C4-2B (cell line): ENCODE measurements around the gene MED12L.

Experiments
- H3K27ac ChIP-seq: fragments of 450-650 bp; 2 replicates; pipeline ENCODE4 v1.5.1; 2017
- ZFX ChIP-seq: fragments of 450-650 bp; IDR thresholded peaks from 2 replicates; pipeline ENCODE4 v1.6.1; 2017
- TF ChIP-seq, protein P1 (sequence below): fragments of 450-650 bp; conservative IDR thresholded peaks from 2 replicates; pipeline ENCODE4 v1.5.1; 2017; ENCODE audit warnings: mild to moderate bottlenecking

Gene MED12L

DNA sequence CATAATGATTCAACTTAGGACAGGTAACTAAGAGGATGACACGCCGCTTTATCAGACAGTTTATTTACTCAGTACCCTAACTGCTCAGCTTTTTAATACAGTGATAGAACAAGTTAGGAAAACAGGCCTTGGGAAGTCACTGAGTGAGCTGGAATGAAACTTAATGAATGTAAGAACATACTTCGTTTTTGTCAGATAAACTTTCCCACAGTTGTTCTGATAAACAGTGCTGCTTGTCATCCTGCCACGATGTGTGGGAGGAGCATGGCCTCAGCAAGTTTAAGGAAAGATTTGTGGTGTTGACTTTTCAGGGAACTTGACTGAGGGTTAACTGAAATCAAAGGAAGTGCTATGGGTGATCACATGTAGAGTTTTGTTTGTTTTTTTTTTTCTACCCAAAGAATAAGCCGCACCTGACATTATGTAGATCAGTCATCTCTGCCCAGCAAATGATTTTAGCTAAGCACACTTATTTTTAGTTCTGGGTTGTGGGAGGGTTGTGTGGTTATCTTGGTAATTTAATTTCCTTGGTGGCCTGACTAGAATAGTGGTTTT, 198.5 kb downstream of the MED12L start:
- TF ChIP-seq ZFX, result no peak
- TF ChIP-seq, protein P1, sequence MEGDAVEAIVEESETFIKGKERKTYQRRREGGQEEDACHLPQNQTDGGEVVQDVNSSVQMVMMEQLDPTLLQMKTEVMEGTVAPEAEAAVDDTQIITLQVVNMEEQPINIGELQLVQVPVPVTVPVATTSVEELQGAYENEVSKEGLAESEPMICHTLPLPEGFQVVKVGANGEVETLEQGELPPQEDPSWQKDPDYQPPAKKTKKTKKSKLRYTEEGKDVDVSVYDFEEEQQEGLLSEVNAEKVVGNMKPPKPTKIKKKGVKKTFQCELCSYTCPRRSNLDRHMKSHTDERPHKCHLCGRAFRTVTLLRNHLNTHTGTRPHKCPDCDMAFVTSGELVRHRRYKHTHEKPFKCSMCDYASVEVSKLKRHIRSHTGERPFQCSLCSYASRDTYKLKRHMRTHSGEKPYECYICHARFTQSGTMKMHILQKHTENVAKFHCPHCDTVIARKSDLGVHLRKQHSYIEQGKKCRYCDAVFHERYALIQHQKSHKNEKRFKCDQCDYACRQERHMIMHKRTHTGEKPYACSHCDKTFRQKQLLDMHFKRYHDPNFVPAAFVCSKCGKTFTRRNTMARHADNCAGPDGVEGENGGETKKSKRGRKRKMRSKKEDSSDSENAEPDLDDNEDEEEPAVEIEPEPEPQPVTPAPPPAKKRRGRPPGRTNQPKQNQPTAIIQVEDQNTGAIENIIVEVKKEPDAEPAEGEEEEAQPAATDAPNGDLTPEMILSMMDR, result no peak
- no peak overlapping the region for H3K27ac ChIP-seq

DNA sequence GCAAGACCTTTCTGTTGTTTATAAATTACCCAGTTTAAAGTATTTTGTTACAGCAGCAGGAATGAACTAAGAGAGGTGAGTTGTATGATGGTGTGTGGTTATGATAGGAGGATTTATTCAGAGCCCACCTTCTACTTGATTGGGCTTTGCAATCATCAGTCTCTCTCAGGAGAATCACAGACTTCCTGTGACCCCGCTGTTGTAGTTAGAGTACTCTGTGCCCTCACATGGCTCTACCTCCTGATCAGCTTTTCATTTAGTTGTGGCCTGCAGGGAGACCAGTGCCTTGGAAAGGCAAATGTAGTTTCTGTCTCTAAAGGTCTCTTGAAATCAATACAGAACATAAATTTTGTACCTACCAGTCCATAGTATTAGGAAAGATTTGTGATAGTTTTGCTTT, 200.5 kb downstream of the MED12L start:
- no peak for TF ChIP-seq ZFX
- TF ChIP-seq, protein P1, result no peak

DNA sequence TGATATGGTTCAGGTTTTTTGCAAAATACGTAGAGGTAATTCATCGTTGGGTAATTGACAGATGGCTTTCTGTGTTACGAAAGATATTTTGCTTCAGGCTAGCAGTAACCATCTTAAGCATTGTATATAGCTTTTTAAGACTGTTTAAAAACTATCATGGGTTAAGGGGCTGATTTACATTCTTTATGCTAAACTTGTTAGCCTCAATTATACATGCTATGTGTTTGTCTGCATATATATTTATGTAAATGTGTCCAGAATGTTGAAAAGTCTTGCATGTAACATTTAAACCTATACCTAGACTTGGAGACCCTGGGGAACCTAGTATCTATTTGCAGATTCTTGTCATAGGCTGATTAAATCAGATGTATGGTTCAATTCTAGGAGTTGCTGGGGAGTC, 204.0 kb downstream of the MED12L start:
- no peak for TF ChIP-seq ZFX
- TF ChIP-seq, protein P1, result no peak
- no peak overlapping the region for H3K27ac ChIP-seq

More for the DNA sequence above, 200.5 kb downstream of the MED12L start:
- no peak overlapping the region for H3K27ac ChIP-seq

DNA sequence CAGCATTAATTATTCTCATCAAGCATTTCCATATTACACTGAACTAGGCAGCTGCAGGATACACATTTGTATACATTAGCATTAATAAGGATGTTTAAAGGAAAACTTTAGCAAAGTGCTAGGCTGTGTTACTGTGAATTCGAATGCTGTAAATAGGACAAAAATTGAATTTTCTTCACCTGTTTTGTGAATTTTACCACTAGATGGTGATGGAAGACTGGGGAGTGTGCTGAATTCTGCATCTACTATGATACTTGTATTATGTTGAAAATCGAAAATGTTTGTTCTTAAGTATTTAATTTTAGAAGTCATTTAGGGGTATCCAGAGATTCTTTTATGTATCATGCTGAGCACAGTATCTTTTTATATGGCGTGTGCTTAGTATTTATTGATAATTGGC, 205.2 kb downstream of the MED12L start:
- TF ChIP-seq ZFX, result no peak
- TF ChIP-seq, protein P1, result peak; percentile 71

DNA sequence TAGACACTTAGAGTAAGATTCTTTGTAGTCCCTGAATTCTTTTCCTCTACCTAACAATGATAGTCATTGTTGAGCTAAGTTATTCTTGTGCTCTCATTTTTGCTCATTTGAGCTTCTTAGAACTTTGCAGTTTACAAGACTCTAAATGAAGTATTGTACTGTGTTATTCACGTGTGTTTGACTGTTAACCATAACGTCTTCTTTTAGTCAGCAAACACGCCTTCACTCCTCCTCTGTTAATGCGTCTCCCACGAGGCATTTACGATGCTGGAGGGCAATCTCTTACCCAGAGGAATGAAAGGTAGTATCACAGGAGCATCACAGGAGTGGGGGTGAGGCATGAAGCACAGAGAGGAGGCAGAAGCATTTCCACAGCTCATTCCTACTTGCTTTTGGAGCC, 207.7 kb downstream of the MED12L start:
- no peak for TF ChIP-seq ZFX
- TF ChIP-seq, protein P1, result no peak

More for the DNA sequence above, 205.2 kb downstream of the MED12L start:
- H3K27ac ChIP-seq, result no peak overlapping the region

DNA sequence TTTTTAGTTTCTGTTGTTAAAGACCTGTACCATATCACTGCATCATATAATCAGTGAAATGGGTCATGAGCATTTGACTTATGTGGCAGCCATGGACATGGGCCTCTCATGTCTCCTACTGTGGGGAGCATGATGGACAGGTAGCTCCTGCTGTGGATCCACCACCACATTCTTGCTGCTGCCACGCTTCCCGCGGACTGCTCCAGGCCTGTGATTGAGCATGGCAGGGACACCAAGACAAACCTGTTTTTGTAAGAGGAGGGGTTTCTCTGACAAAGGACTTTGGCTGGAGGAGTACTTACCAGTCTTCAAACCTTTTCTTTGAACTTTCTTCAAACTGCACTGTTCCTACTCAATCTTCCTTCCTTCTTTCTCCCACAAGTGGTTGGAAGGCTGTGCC, 210.8 kb downstream of the MED12L start:
- TF ChIP-seq, protein P1, result no peak
- TF ChIP-seq ZFX, result no peak
- H3K27ac ChIP-seq, result no peak overlapping the region

More for the DNA sequence above, 207.7 kb downstream of the MED12L start:
- no peak overlapping the region for H3K27ac ChIP-seq

DNA sequence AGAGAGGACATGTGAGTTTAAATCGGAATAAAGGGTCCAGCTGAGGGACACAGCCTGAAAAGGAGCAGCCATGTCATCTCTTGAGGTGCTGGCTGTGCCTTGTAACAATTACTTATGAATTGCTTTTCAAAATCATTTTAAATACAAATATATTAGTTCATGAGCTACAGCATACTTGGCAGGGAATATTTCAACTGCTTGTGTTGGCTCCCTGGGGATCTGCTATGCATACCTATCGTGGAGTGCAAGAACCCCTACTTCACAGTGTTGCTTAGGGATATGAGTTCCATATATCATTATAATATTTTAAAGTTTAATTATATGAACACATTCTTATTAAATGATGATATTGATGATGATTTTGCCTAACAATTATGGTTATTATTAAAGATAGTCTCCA, 212.0 kb downstream of the MED12L start:
- TF ChIP-seq, protein P1, result no peak
- no peak for TF ChIP-seq ZFX
- no peak overlapping the region for H3K27ac ChIP-seq
